Esophagus squamous epithelium (tissue), 5 donors: ENCODE measurements around the gene F11R. TPM values are rescaled to one million over a fixed set of nuclear protein-coding genes. Genes with fewer than 3 reads are reported as not detected.

Experiments used
- DNase-seq: peaks from one replicate; lab custom pipeline; 2025; lab: John Stamatoyannopoulos, UW
- H3K27ac ChIP-seq, 4 donors: fragments of 200-600 bp; sonication (generic); one replicate each; pipeline ENCODE4 v1.5.1; 2016 to 2019; ENCODE audit warnings: mild to moderate bottlenecking in 1 of 4
- H3K27me3 ChIP-seq, 4 donors: fragments of 200-600 bp; sonication (generic); 1 replicate in 3 of 4; 2 replicates in 1 of 4; pipeline versions ENCODE4 v1.5.1 to v1.6.0; 2017 to 2021; ENCODE audit warnings: antibody characterized with exemption in 1 of 4
- H3K36me3 ChIP-seq, 3 donors: fragments of 200-600 bp; sonication (generic); one replicate each; pipeline ENCODE4 v1.5.1; 2016 to 2019
- H3K4me1 ChIP-seq, 3 donors: fragments of 200-600 bp; sonication (generic); one replicate each; pipeline ENCODE4 v1.5.1; 2017 to 2019
- H3K4me3 ChIP-seq, 4 donors: fragments of 200-600 bp; sonication (generic); 1 replicate in 3 of 4; 2 replicates in 1 of 4; pipeline ENCODE4 v1.5.1; 2016 to 2019; ENCODE audit warnings: mild to moderate bottlenecking in 2 of 4, moderate library complexity in 1 of 4
- H3K9me3 ChIP-seq, 3 donors: fragments of 200-600 bp; sonication (generic); one replicate each; pipeline ENCODE4 v1.5.1; 2016 to 2019
- POLR2A ChIP-seq, 4 donors: fragments of 450-650 bp; IDR thresholded peaks; one replicate each; pipeline ENCODE4 v1.6.1; 2017; ENCODE audit warnings: antibody characterized with exemption in 4 of 4, mild to moderate bottlenecking in 4 of 4, moderate library complexity in 3 of 4
- WGBS, 2 donors: methylation state at CpG; one replicate each; pipeline ENCODE4 v1.1.5; 2018; 5-methylcytosine and 5-hydroxymethylcytosine counted together
- intact Hi-C: fragments of 100-400 bp; cut with DNase I; formaldehyde crosslinking; loops from one replicate; pipeline ENCODE4 v1.15.0; 2022
- total RNA-seq, 4 donors: library from RNA; depleted of rRNA; stranded (reverse); fragments of >200 nt; gene quantifications; one replicate each; pipeline ENCODE4 v1.1.0, GENCODE V29; 2016
- TF ChIP-seq, protein P1 (sequence below), 6 experiments: fragments of 450-650 bp in 4 of 6; fragments of 200-600 bp in 2 of 6; sonication (generic) in 2 of 6; IDR thresholded peaks; one replicate each; pipeline ENCODE4 v1.5.1; 2016 to 2019; ENCODE audit warnings: antibody characterized with exemption in 6 of 6, mild to moderate bottlenecking in 4 of 6, moderate library complexity in 4 of 6
- donor health status: DM: yes; HTN: yes; CAD: no.

The F11R gene
- total RNA-seq, 4 donors from 2014 or later = 84.9 to 108 (median 94.2) TPM

- TF ChIP-seq, protein P1, sequence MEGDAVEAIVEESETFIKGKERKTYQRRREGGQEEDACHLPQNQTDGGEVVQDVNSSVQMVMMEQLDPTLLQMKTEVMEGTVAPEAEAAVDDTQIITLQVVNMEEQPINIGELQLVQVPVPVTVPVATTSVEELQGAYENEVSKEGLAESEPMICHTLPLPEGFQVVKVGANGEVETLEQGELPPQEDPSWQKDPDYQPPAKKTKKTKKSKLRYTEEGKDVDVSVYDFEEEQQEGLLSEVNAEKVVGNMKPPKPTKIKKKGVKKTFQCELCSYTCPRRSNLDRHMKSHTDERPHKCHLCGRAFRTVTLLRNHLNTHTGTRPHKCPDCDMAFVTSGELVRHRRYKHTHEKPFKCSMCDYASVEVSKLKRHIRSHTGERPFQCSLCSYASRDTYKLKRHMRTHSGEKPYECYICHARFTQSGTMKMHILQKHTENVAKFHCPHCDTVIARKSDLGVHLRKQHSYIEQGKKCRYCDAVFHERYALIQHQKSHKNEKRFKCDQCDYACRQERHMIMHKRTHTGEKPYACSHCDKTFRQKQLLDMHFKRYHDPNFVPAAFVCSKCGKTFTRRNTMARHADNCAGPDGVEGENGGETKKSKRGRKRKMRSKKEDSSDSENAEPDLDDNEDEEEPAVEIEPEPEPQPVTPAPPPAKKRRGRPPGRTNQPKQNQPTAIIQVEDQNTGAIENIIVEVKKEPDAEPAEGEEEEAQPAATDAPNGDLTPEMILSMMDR (IDR thresholded peaks at IDR 0.05) = no peak
- no peak for TF ChIP-seq POLR2A (IDR thresholded peaks at IDR 0.05)
Observed at GRCh38 chr1:161008869-161009510, 12.0 kb downstream of the F11R start.

DNA sequence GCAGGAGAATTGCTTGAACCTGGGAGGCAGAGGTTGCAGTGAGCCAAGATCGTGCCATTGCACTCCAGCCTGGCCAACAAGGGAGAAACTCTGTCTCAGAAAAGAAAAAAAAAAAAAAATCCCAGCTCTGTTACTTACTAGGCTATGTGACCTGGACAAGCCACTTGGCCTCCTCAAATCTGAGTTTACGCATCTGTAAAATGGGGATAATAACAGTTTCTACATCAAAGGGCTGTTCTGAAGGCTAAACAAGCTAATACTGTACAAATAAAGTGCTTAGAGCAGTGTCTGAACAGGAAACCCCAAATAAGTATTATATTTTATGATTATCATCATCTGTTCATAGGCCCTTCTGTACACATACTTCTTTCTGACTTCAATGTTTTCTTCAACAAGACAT, 13.6 kb downstream of the F11R start:
- Histone ChIP-seq H3K4me1 (peaks cover 0 to 38% (median 3%) of the 10 kb centered on the region in 3 donors), H3K4me3 (no peak overlapping the region), H3K27me3 (no peaks in the 10 kb centered on the region), H3K9me3 (no peaks in the 10 kb centered on the region), H3K36me3 (peaks cover 0 to 44% (median 0%) of the 10 kb centered on the region in 3 donors), H3K27ac (no peak overlapping the region)
- TF ChIP-seq POLR2A (IDR thresholded peaks at IDR 0.05) = no peak
- intact Hi-C loops = no loop called here
- WGBS, 2 donors = 94 to 100% methylated on average over 2 of the region's 2 CpGs
- no peak for DNase-seq

More at GRCh38 chr1:161008869-161009510, 12.0 kb downstream of the F11R start:
- Histone ChIP-seq H3K27ac (no peak overlapping the region), H3K4me1 (peaks cover 0 to 55% (median 15%) of the 10 kb centered on the region in 3 donors), H3K4me3 (no peak overlapping the region), H3K27me3 (no peaks in the 10 kb centered on the region), H3K9me3 (no peaks in the 10 kb centered on the region), H3K36me3 (peaks cover 0 to 32% (median 0%) of the 10 kb centered on the region in 3 donors)
- no peak for DNase-seq
- intact Hi-C loops = no loop called here
- WGBS, 2 donors = 58 to 60% methylated on average over 4 of the region's 4 CpGs

DNA sequence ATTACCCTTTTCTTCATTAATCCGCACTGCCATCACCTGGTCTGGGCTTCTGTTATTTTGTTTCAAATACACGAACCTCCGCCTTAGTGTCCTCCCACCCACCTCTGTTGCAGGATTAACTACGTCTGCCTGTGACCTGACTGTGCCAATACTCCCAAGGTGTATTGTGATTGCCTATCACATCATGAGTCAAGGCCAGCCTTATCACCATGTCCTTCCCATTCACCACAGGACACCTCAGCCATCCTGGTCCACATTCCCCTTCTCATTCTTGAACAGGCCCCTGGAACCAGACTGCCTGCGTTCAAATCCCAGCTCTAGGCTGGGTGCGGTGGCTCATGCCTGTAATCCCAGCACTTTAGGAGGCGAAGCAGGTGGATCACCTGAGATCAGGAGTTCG, 14.4 kb downstream of the F11R start:
- peaks cover 0 to 48% (median 0%) of the 10 kb centered on the region in 3 donors for H3K36me3 ChIP-seq
- peaks cover 0 to 35% (median 3%) of the 10 kb centered on the region in 3 donors for H3K4me1 ChIP-seq
- DNase-seq = no peak
- no peak overlapping the region for H3K4me3 ChIP-seq
- 87 to 89% methylated on average over 7 to 8 of the region's 8 CpGs for WGBS, 2 donors
- intact Hi-C loops = no loop called here
- TF ChIP-seq POLR2A (IDR thresholded peaks at IDR 0.05) = no peak
- TF ChIP-seq, protein P1 (IDR thresholded peaks at IDR 0.05) = no peak
- no peaks in the 10 kb centered on the region for H3K9me3 ChIP-seq
- H3K27ac ChIP-seq = no peak overlapping the region
- H3K27me3 ChIP-seq = no peaks in the 10 kb centered on the region

DNA sequence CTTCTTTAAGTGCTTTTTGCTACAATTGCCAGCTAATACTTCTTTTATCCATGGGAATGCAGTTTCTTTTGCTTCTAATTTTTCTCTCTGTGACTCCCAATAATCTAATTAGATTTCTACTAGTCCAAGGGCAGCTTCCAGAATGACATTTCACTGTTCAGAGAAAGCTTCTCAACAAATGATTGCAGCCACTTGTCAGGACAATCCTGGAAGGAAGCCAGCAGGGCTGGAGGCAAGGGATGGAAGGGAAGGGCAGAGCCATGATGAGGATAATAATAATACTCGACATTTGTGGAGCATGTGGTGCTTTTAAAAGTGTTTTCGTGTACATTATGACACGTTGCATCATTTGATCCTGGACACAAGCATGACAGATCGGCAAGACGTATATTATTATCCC, 19.4 kb downstream of the F11R start:
- WGBS, 2 donors = 29 to 52% methylated on average over 5 of the region's 5 CpGs
- no peaks in the 10 kb centered on the region for H3K9me3 ChIP-seq
- no peak for DNase-seq
- peaks cover 0 to 30% (median 4%) of the 10 kb centered on the region in 3 donors for H3K4me1 ChIP-seq
- no peak overlapping the region for H3K27ac ChIP-seq
- no peaks in the 10 kb centered on the region for H3K27me3 ChIP-seq
- H3K36me3 ChIP-seq = peaks cover 21 to 66% (median 21%) of the 10 kb centered on the region in 3 donors
- TF ChIP-seq, protein P1 (IDR thresholded peaks at IDR 0.05) = no peak
- TF ChIP-seq POLR2A (IDR thresholded peaks at IDR 0.05) = no peak
- no peak overlapping the region for H3K4me3 ChIP-seq
- intact Hi-C loops = no loop called here

DNA sequence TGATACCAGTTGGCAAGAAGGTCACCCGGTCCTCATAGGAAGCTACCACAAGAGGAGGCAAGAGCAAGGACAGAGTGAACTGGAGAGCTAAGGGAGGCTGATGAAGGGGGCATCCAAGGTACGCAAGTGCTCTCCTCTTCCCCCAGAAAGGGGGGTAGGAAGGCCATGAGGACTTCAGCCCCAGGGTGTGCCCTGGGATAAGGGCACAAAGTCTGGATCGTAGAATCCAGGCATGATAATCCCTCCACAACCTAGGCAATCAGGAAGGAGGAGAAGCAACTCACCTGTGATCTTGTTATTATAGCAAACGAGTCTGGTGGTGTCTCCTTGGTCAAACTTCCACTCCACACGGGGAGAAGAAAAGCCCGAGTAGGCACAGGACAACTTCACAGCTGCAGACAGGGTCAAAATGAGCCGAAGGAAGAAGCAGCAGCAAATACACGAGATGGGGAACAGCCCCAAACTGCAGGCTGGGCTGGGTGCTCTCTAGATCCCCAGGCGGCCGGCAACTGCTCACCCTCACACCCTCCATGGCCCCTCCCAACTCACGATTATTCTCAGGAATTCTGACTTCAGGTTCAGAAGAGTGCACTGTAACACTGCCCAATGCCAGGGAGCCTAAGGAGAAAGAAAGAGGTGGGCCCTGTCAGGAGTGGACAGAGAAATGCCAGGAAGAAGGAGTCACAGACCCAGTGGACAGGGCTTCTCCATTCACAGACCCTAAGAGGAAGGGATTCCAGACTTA, 20.0 kb downstream of the F11R start:
- intact Hi-C loops = no loop called here
- Histone ChIP-seq H3K27me3 (no peaks in the 10 kb centered on the region), H3K27ac (no peak overlapping the region), H3K9me3 (no peaks in the 10 kb centered on the region), H3K4me3 (no peak overlapping the region), H3K4me1 (peaks cover 0 to 36% (median 4%) of the 10 kb centered on the region in 3 donors), H3K36me3 (peaks cover 21 to 63% (median 21%) of the 10 kb centered on the region in 3 donors)
- no peak for DNase-seq
- no peak for TF ChIP-seq POLR2A (IDR thresholded peaks at IDR 0.05)
- TF ChIP-seq, protein P1 (IDR thresholded peaks at IDR 0.05) = no peak
- 77 to 90% methylated on average over 7 to 11 of the region's 11 CpGs for WGBS, 2 donors
